Neural cell (in vitro differentiated cells): ENCODE results near the gene BOD1L2. TPM values are rescaled to one million over a fixed set of nuclear protein-coding genes. Genes with fewer than 3 reads are reported as not detected.

Experiments
- H2AFZ ChIP-seq: fragments of 200-600, 300-800 bp; sonication (generic), shearing (Covaris generic); 2 replicates; pipeline ENCODE4 v1.6.0; 2014; ENCODE audit warnings: low read depth, mild to moderate bottlenecking, antibody characterized with exemption, low read length, moderate library complexity
- H3F3A ChIP-seq: fragments of 200-600 bp; shearing (Covaris generic); 2 replicates; pipeline ENCODE4 v1.6.1; 2016; ENCODE audit warnings: mild to moderate bottlenecking, moderate library complexity, mixed read lengths, antibody characterized with exemption, low read length; ENCODE audit not compliant: insufficient read depth, poor library complexity, severe bottlenecking
- H3K27ac ChIP-seq: fragments of 200-600, 300-800 bp; sonication (generic), shearing (Covaris generic); 2 replicates; pipeline ENCODE4 v1.5.1; 2014; ENCODE audit warnings: mild to moderate bottlenecking, low read length, moderate library complexity
- H3K27me3 ChIP-seq: fragments of 300-800, 200-600 bp; sonication (generic), shearing (Covaris generic); 2 replicates; pipeline ENCODE4 v1.6.0; 2014; ENCODE audit warnings: mild to moderate bottlenecking, low read depth, low read length, moderate library complexity; ENCODE audit not compliant: insufficient read depth
- H3K36me3 ChIP-seq: fragments of 300-800, 200-600 bp; sonication (generic), shearing (Covaris generic); 2 replicates; pipeline ENCODE4 v1.5.1; 2014; ENCODE audit warnings: mild to moderate bottlenecking, antibody characterized with exemption, low read length, moderate library complexity; ENCODE audit not compliant: insufficient read depth
- H3K4me2 ChIP-seq: fragments of 300-800, 200-600 bp; sonication (generic), shearing (Covaris generic); 2 replicates; pipeline ENCODE4 v1.6.0; 2014; ENCODE audit warnings: mild to moderate bottlenecking, low read length
- H3K4me3 ChIP-seq: fragments of 300-800, 200-600 bp; sonication (generic), shearing (Covaris generic); 2 replicates; pipeline ENCODE4 v1.5.1; 2014; ENCODE audit warnings: mild to moderate bottlenecking, low read length, moderate library complexity
- H3K79me2 ChIP-seq: fragments of 200-600 bp; shearing (Covaris generic); replicated peaks from 2 replicates; pipeline ENCODE4 v1.6.0; 2014; ENCODE audit warnings: mild to moderate bottlenecking, low read length, moderate library complexity; ENCODE audit not compliant: insufficient read depth
- H3K9ac ChIP-seq: fragments of 300-800, 200-600 bp; sonication (generic), shearing (Covaris generic); 2 replicates; pipeline ENCODE4 v1.6.1; 2016; ENCODE audit warnings: mild to moderate bottlenecking, low read length, mixed read lengths
- H3K9me2 ChIP-seq: fragments of 200-600 bp; shearing (Covaris generic); 2 replicates; pipeline ENCODE4 v1.6.1; 2016; ENCODE audit warnings: mild to moderate bottlenecking, low read length, mixed read lengths; ENCODE audit not compliant: insufficient read depth
- H3K9me3 ChIP-seq: fragments of 200-600, 300-800 bp; sonication (generic), shearing (Covaris generic); 2 replicates; pipeline ENCODE4 v1.6.1; 2016; ENCODE audit warnings: mild to moderate bottlenecking, mixed run types, low read length, moderate library complexity, mixed read lengths
- H4K20me1 ChIP-seq: fragments of 200-600 bp; shearing (Covaris generic); 2 replicates; pipeline ENCODE4 v1.6.1; 2016; ENCODE audit warnings: mild to moderate bottlenecking, mixed run types; ENCODE audit not compliant: insufficient read depth
- CTCF ChIP-seq: fragments of 450-650 bp; IDR thresholded peaks from 2 replicates; pipeline ENCODE4 v1.5.1; 2014; ENCODE audit warnings: antibody characterized with exemption, mild to moderate bottlenecking, moderate library complexity; ENCODE audit not compliant: poor library complexity, severe bottlenecking
- EP300 ChIP-seq: fragments of 450-650 bp; conservative IDR thresholded peaks from 2 replicates; pipeline ENCODE4 v1.6.1; 2014; ENCODE audit warnings: antibody characterized with exemption, mild to moderate bottlenecking, moderate library complexity; ENCODE audit not compliant: poor library complexity, severe bottlenecking
- EZH2 ChIP-seq: fragments of 200-600, 300-800 bp; shearing (Covaris generic), sonication (generic); IDR thresholded peaks from 2 replicates; pipeline ENCODE4 v1.6.1; 2014; ENCODE audit warnings: antibody characterized with exemption, low read length, borderline replicate concordance, mild to moderate bottlenecking; ENCODE audit not compliant: insufficient read depth, poor library complexity, severe bottlenecking
- MXI1 ChIP-seq: fragments of 450-650 bp; conservative IDR thresholded peaks from 2 replicates; pipeline ENCODE4 v1.6.1; 2014; ENCODE audit warnings: antibody characterized with exemption, mild to moderate bottlenecking; ENCODE audit not compliant: poor library complexity, severe bottlenecking
- POLR2AphosphoS5 ChIP-seq: IDR thresholded peaks from 2 replicates; pipeline ENCODE4 v1.6.1; 2012
- RAD21 ChIP-seq: fragments of 450-650 bp; conservative IDR thresholded peaks from 2 replicates; pipeline ENCODE4 v1.6.1; 2014; ENCODE audit warnings: antibody characterized with exemption, mild to moderate bottlenecking, moderate library complexity
- REST ChIP-seq: IDR thresholded peaks from 2 replicates; pipeline ENCODE4 v1.6.1; 2012; ENCODE audit warnings: borderline replicate concordance
- SMC3 ChIP-seq: fragments of 450-650 bp; conservative IDR thresholded peaks from 2 replicates; pipeline ENCODE4 v1.6.1; 2014; ENCODE audit warnings: antibody characterized with exemption, mild to moderate bottlenecking, moderate library complexity; ENCODE audit not compliant: poor library complexity
- TAF1 ChIP-seq: IDR thresholded peaks from 2 replicates; pipeline ENCODE4 v1.6.1; 2012; ENCODE audit warnings: low read depth
- polyA plus RNA-seq: library from polyadenylated mRNA; depleted of rRNA; stranded (reverse); fragments of >200 nt; gene quantifications from 2 replicates; pipeline ENCODE4 v1.2.3, GENCODE V29; 2014

BOD1L2 gene
- polyA plus RNA-seq, 1 donor from 2014 or later, result not detected

GRCh38 chr18:57110290-57110689 is 36.6 kb upstream of the BOD1L2 start:
- no peaks in the 10 kb centered on the region for H3K27me3 ChIP-seq
- no peak overlapping the region for H3K4me3 ChIP-seq
- H3K9me2 ChIP-seq, result no peaks in the 10 kb centered on the region
- H3K36me3 ChIP-seq, result no peaks in the 10 kb centered on the region
- no peaks in the 10 kb centered on the region for H3K9me3 ChIP-seq
- H4K20me1 ChIP-seq, result no peaks in the 10 kb centered on the region
- no peak overlapping the region for H2AFZ ChIP-seq
- no peaks in the 10 kb centered on the region for H3K79me2 ChIP-seq
- H3K9ac ChIP-seq, result no peak overlapping the region
- no peak overlapping the region for H3K4me2 ChIP-seq
- H3K27ac ChIP-seq, result no peak overlapping the region
- H3F3A ChIP-seq, result peaks cover 5% of the 10 kb centered on the region
- TF ChIP-seq CTCF (no peak), MXI1 (no peak), REST (no peak), EZH2 (no peak), EP300 (no peak), TAF1 (no peak), RAD21 (no peak), SMC3 (no peak), POLR2AphosphoS5 (no peak)

GRCh38 chr18:57113799-57114420 is 33.0 kb upstream of the BOD1L2 start:
- Histone ChIP-seq H4K20me1 (no peaks in the 10 kb centered on the region), H3K9ac (peak overlapping the region; percentile 23), H3K36me3 (no peaks in the 10 kb centered on the region), H3K4me3 (peak overlapping the region; percentile 18), H3K9me2 (no peaks in the 10 kb centered on the region), H3K27ac (peak overlapping the region; percentile 75), H2AFZ (peak overlapping the region; percentile 40), H3K4me2 (peak overlapping the region; percentile 17), H3K9me3 (no peaks in the 10 kb centered on the region), H3K79me2 (no peaks in the 10 kb centered on the region), H3F3A (peaks cover 5% of the 10 kb centered on the region), H3K27me3 (no peaks in the 10 kb centered on the region)
- peak; percentile 94 for TF ChIP-seq REST
- TF ChIP-seq TAF1, result no peak
- peak; percentile 81 for TF ChIP-seq POLR2AphosphoS5
- no peak for TF ChIP-seq MXI1
- no peak for TF ChIP-seq EZH2
- TF ChIP-seq EP300, result peak; percentile 34
- TF ChIP-seq SMC3, result peak; percentile 19
- no peak for TF ChIP-seq CTCF
- peak; percentile 27 for TF ChIP-seq RAD21
